Prostate gland (tissue), 2 donors: ENCODE measurements around the gene MGP. TPM values are rescaled to one million over a fixed set of nuclear protein-coding genes. Genes with fewer than 3 reads are reported as not detected.

Experiments used
- DNase-seq: peaks from one replicate; pipeline ENCODE4 v3.0.0-alpha.2; 2019; ENCODE audit warnings: low spot score
- H3K27ac ChIP-seq, 2 donors: fragments of 200-600 bp; sonication (generic); 2 replicates each; pipeline ENCODE4 v1.5.1; 2017 to 2019
- H3K27me3 ChIP-seq: fragments of 200-600 bp; sonication (generic); replicated peaks from 2 replicates; pipeline ENCODE4 v1.5.1; 2019; ENCODE audit not compliant: insufficient read depth
- H3K36me3 ChIP-seq, 2 donors: fragments of 200-600 bp; sonication (generic); 1 replicate in 1 of 2; 2 replicates in 1 of 2; pipeline versions ENCODE4 v1.5.1 to v1.8.1; 2017 to 2019
- H3K4me1 ChIP-seq: fragments of 200-600 bp; sonication (generic); replicated peaks from 2 replicates; pipeline ENCODE4 v1.5.1; 2019
- H3K4me3 ChIP-seq, 2 donors: fragments of 200-600 bp; sonication (generic); 2 replicates each; pipeline ENCODE4 v1.5.1; 2017 to 2019
- H3K9me3 ChIP-seq: fragments of 200-600 bp; sonication (generic); 2 replicates; pipeline ENCODE4 v1.5.1; 2017
- CTCF ChIP-seq, 4 experiments: fragments of 200-600 bp in 2 of 4; fragments of 450-650 bp in 2 of 4; sonication (generic) in 2 of 4; IDR thresholded peaks; 1 replicate in 3 of 4; 2 replicates in 1 of 4; pipeline ENCODE4 v1.5.1; 2016 to 2019; ENCODE audit warnings: antibody characterized with exemption in 4 of 4, mild to moderate bottlenecking in 2 of 4, moderate library complexity in 2 of 4
- POLR2A ChIP-seq: fragments of 450-650 bp; IDR thresholded peaks from one replicate; pipeline ENCODE4 v1.6.1; 2016; ENCODE audit warnings: antibody characterized with exemption, mild to moderate bottlenecking
- POLR2AphosphoS5 ChIP-seq: sonication (generic); formaldehyde crosslinking; IDR thresholded peaks from one replicate; pipeline ENCODE4 v1.6.1; 2017; ENCODE audit warnings: antibody characterized with exemption
- WGBS: methylation state at CpG from one replicate; pipeline ENCODE4 v1.1.5; 2018; 5-methylcytosine and 5-hydroxymethylcytosine counted together
- intact Hi-C: fragments of 100-400 bp; cut with DNase I; formaldehyde crosslinking; loops from one replicate; pipeline ENCODE4 v1.14.2; 2022
- total RNA-seq, 2 donors: library from RNA; depleted of rRNA; stranded (reverse); fragments of >200 nt; gene quantifications; one replicate each; pipeline ENCODE4 v1.1.0, GENCODE V29; 2016

MGP gene
- total RNA-seq, 2 donors from 2014 or later: 233 to 388 TPM

GRCh38 chr12:14846876-14847580 is 38.6 kb downstream of the MGP start:
- Histone ChIP-seq H3K4me3 (no peak overlapping the region), H3K36me3 (no peaks in the 10 kb centered on the region), H3K9me3 (no peaks in the 10 kb centered on the region), H3K4me1 (no peaks in the 10 kb centered on the region), H3K27ac (peak overlapping the region in 1 of 2 donors; percentile 45), H3K27me3 (no peaks in the 10 kb centered on the region)
- TF ChIP-seq CTCF (IDR thresholded peaks at IDR 0.05): no peak
- no peak for DNase-seq
- WGBS: 59% methylated on average over 4 of the region's 4 CpGs
- intact Hi-C loops: loop anchor here (5.0 to 10.0 kb wide), 4 partner anchors 45 to 428 kb away; partner anchors contain the start of gene RERG

GRCh38 chr12:14846042-14846587 is 39.5 kb downstream of the MGP start:
- Histone ChIP-seq H3K27ac (peak overlapping the region; percentile 45 to 52), H3K27me3 (no peaks in the 10 kb centered on the region), H3K4me3 (no peak overlapping the region), H3K4me1 (peaks cover 7% of the 10 kb centered on the region), H3K9me3 (no peaks in the 10 kb centered on the region), H3K36me3 (no peaks in the 10 kb centered on the region)
- no peak for TF ChIP-seq POLR2A
- TF ChIP-seq CTCF (IDR thresholded peaks at IDR 0.05): no peak
- TF ChIP-seq POLR2AphosphoS5: no peak
- intact Hi-C loops: loop anchor here (5.0 to 10.0 kb wide), 4 partner anchors 46 to 429 kb away; partner anchors contain the start of gene RERG
- 31% methylated on average over 3 of the region's 3 CpGs for WGBS
- no peak for DNase-seq

- Histone ChIP-seq H3K36me3 (no peaks in the 10 kb centered on the region), H3K4me1 (peaks cover 8% of the 10 kb centered on the region), H3K4me3 (no peak overlapping the region), H3K27ac (peak overlapping the region; percentile 45 to 52), H3K9me3 (no peaks in the 10 kb centered on the region), H3K27me3 (no peaks in the 10 kb centered on the region)
- intact Hi-C loops: loop anchor here (1.0 to 10.0 kb wide), 5 partner anchors 47 to 429 kb away; partner anchors contain the start of gene RERG
- TF ChIP-seq POLR2A: no peak
- TF ChIP-seq POLR2AphosphoS5: peak; percentile 44
- peak; percentile 56 to 88 (median 78) for TF ChIP-seq CTCF (IDR thresholded peaks at IDR 0.05)
- 10% methylated on average over 3 of the region's 3 CpGs for WGBS
- DNase-seq: peak; percentile 40
These were observed 40.3 kb downstream of the MGP start for GRCh38 chr12:14845350-14845750.

- peaks cover 8% of the 10 kb centered on the region for H3K4me1 ChIP-seq
These were observed 41.3 kb downstream of the MGP start for GRCh38 chr12:14844401-14844800.

More at GRCh38 chr12:14844401-14844800, 41.3 kb downstream of the MGP start:
- no peak overlapping the region for H3K27ac ChIP-seq
- H3K36me3 ChIP-seq: no peaks in the 10 kb centered on the region
- H3K4me3 ChIP-seq: no peak overlapping the region
- H3K9me3 ChIP-seq: no peaks in the 10 kb centered on the region
- H3K27me3 ChIP-seq: no peaks in the 10 kb centered on the region
- no peak for TF ChIP-seq POLR2A
- no peak for TF ChIP-seq POLR2AphosphoS5
- no peak for TF ChIP-seq CTCF (IDR thresholded peaks at IDR 0.05)
- intact Hi-C loops: loop anchor here (10.0 kb wide), 2 partner anchors 310 to 430 kb away; no protein-coding TSS in a partner anchor
- DNase-seq: no peak
